SK-N-SH (cell line): ENCODE measurements around the gene GLS. TPM values are rescaled to one million over a fixed set of nuclear protein-coding genes. Genes with fewer than 3 reads are reported as not detected.

ENCODE experiments used
- CTCF ChIA-PET: fragments of 300-600, 350-600 bp; formaldehyde crosslinking; extraction: SDS; loops from one replicate; lab custom pipeline; 2021; lab: Yijun Ruan, JAX
- POLR2A ChIA-PET: fragments of 350-600 bp; sonication (Branson Sonifier 250); formaldehyde crosslinking; extraction: SDS; loops from one replicate; lab custom pipeline; 2020; ENCODE audit warnings: antibody characterized with exemption, inconsistent platforms; lab: Yijun Ruan, JAX
- DNase-seq: peaks from one replicate; pipeline ENCODE4 v3.0.0; 2012
- H2AFZ ChIP-seq: fragments of 200-600 bp; sonication (generic); 2 replicates; pipeline ENCODE4 v1.8.1; 2016; ENCODE audit warnings: antibody characterized with exemption, mild to moderate bottlenecking, low read depth
- H3F3A ChIP-seq: fragments of 200-600 bp; sonication (generic); replicated peaks from 2 replicates; pipeline ENCODE3; 2016; ENCODE audit warnings: antibody characterized with exemption, mild to moderate bottlenecking; ENCODE audit not compliant: insufficient read depth
- H3K27ac ChIP-seq, 2 experiments: fragments of 200-500 bp in 1 of 2; fragments of 200-600 bp in 1 of 2; sonication (Bioruptor generic) in 1 of 2; sonication (generic), shearing (Covaris generic) in 1 of 2; 2 replicates each; pipeline versions ENCODE4 v1.5.1 to v1.6.1; 2014 to 2016; ENCODE audit warnings: low read depth in 2 of 2, inconsistent platforms in 1 of 2, low read length in 1 of 2, mild to moderate bottlenecking in 1 of 2, mixed read lengths in 1 of 2
- H3K27me3 ChIP-seq: fragments of 200-600 bp; sonication (generic), shearing (Covaris generic); 2 replicates; pipeline ENCODE4 v1.6.1; 2016; ENCODE audit warnings: mixed run types; ENCODE audit not compliant: insufficient read depth
- H3K36me3 ChIP-seq, 2 experiments: fragments of 200-500 bp in 1 of 2; fragments of 200-600 bp in 1 of 2; sonication (Bioruptor generic) in 1 of 2; sonication (generic) in 1 of 2; replicated peaks in 1 of 2; 2 replicates each; pipeline versions ENCODE3 to v1.5.1; 2014 to 2016; ENCODE audit warnings: low read length in 1 of 2, mild to moderate bottlenecking in 1 of 2; ENCODE audit not compliant: insufficient read depth in 2 of 2, control insufficient read depth in 1 of 2
- H3K4me1 ChIP-seq, 2 experiments: fragments of 200-500 bp in 1 of 2; fragments of 200-600 bp in 1 of 2; sonication (Bioruptor generic) in 1 of 2; sonication (generic), shearing (Covaris generic) in 1 of 2; 2 replicates each; pipeline versions ENCODE4 v1.5.1 to v1.6.1; 2014 to 2016; ENCODE audit warnings: low read depth in 1 of 2, low read length in 1 of 2, mixed run types in 1 of 2; ENCODE audit not compliant: insufficient read depth in 2 of 2, control insufficient read depth in 1 of 2
- H3K4me2 ChIP-seq: fragments of 200-600 bp; sonication (generic), shearing (Covaris generic); 2 replicates; pipeline ENCODE4 v1.6.1; 2017; ENCODE audit warnings: mixed run types
- H3K4me3 ChIP-seq, 2 experiments: fragments of 200-500 bp in 1 of 2; fragments of 200-600 bp in 1 of 2; sonication (Bioruptor generic) in 1 of 2; sonication (generic), shearing (Covaris generic) in 1 of 2; 2 replicates each; pipeline versions ENCODE4 v1.5.1 to v1.8.1; 2014 to 2016; ENCODE audit warnings: low read depth in 2 of 2, inconsistent platforms in 1 of 2, low read length in 1 of 2, mild to moderate bottlenecking in 1 of 2, mixed read lengths in 1 of 2, moderate library complexity in 1 of 2
- H3K79me2 ChIP-seq: fragments of 200-600 bp; sonication (generic); 2 replicates; pipeline ENCODE4 v1.8.1; 2017; ENCODE audit warnings: mild to moderate bottlenecking; ENCODE audit not compliant: insufficient read depth
- H3K9ac ChIP-seq: fragments of 200-600 bp; sonication (generic); 2 replicates; pipeline ENCODE4 v1.6.1; 2017; ENCODE audit warnings: mixed run types
- H3K9me2 ChIP-seq: fragments of 200-600 bp; sonication (generic); 2 replicates; pipeline ENCODE4 v1.6.1; 2017; ENCODE audit warnings: mixed run types
- H3K9me3 ChIP-seq: fragments of 200-600 bp; sonication (generic); 2 replicates; pipeline ENCODE4 v1.6.1; 2017; ENCODE audit warnings: mixed run types, mild to moderate bottlenecking, moderate library complexity
- H4K20me1 ChIP-seq: fragments of 200-600 bp; sonication (generic); 2 replicates; pipeline ENCODE4 v1.6.1; 2017; ENCODE audit warnings: mild to moderate bottlenecking, mixed run types; ENCODE audit not compliant: insufficient read depth
- CHD2 ChIP-seq: fragments of 150-350 bp; IDR thresholded peaks from 2 replicates; pipeline ENCODE4 v1.6.1; 2018; ENCODE audit warnings: low read length; ENCODE audit not compliant: partially characterized antibody
- CTCF ChIP-seq: fragments of 200-600 bp; sonication (generic); IDR thresholded peaks from 2 replicates; pipeline ENCODE4 v1.6.1; 2017; ENCODE audit warnings: antibody characterized with exemption, mild to moderate bottlenecking, moderate library complexity
- ELF1 ChIP-seq: IDR thresholded peaks from 2 replicates; pipeline ENCODE4 v1.4.0; 2012
- EZH2phosphoT487 ChIP-seq: fragments of 200-600 bp; sonication (generic); IDR thresholded peaks from 2 replicates; pipeline ENCODE4 v1.6.1; 2017; ENCODE audit warnings: low read depth, mixed run types, mild to moderate bottlenecking, antibody characterized with exemption, moderate library complexity, borderline replicate concordance
- FOXJ3 ChIP-seq: sonication (generic); formaldehyde crosslinking; IDR thresholded peaks from 2 replicates; pipeline ENCODE4 v1.5.1; 2020; ENCODE audit warnings: mild to moderate bottlenecking, missing genetic modification reagents
- FOXM1 ChIP-seq: IDR thresholded peaks from 2 replicates; pipeline ENCODE4 v1.4.0; 2012; ENCODE audit warnings: low read depth, mild to moderate bottlenecking
- GABPA ChIP-seq: IDR thresholded peaks from 2 replicates; pipeline ENCODE4 v1.4.0; 2012; ENCODE audit warnings: low read depth, mild to moderate bottlenecking
- JUND ChIP-seq: IDR thresholded peaks from 2 replicates; pipeline ENCODE4 v1.4.0; 2012
- MEF2A ChIP-seq: IDR thresholded peaks from 2 replicates; pipeline ENCODE4 v1.4.0; 2012; ENCODE audit warnings: low read depth, borderline replicate concordance
- NFIC ChIP-seq: IDR thresholded peaks from 2 replicates; pipeline ENCODE4 v1.4.0; 2012; ENCODE audit warnings: borderline replicate concordance
- POLR2AphosphoS5 ChIP-seq: IDR thresholded peaks from 2 replicates; pipeline ENCODE4 v1.6.1; 2012; ENCODE audit warnings: low read depth, low read length
- RAD21 ChIP-seq: IDR thresholded peaks from 2 replicates; pipeline ENCODE4 v1.6.1; 2012; ENCODE audit warnings: mild to moderate bottlenecking, low read length
- RXRA ChIP-seq: IDR thresholded peaks from 2 replicates; pipeline ENCODE4 v1.4.0; 2012; ENCODE audit warnings: low read depth, mild to moderate bottlenecking, borderline replicate concordance
- SMC3 ChIP-seq: IDR thresholded peaks from 2 replicates; pipeline ENCODE4 v1.6.1; 2012; ENCODE audit warnings: low read depth, low read length, improper control_type of control experiment
- TAF1 ChIP-seq: IDR thresholded peaks from 2 replicates; pipeline ENCODE4 v1.6.1; 2012; ENCODE audit warnings: low read depth, mild to moderate bottlenecking, low read length, moderate library complexity, borderline replicate concordance
- TCF12 ChIP-seq: IDR thresholded peaks from 2 replicates; pipeline ENCODE4 v1.4.0; 2012
- TEAD4 ChIP-seq: IDR thresholded peaks from 2 replicates; pipeline ENCODE4 v1.4.0; 2012; ENCODE audit warnings: mild to moderate bottlenecking, borderline replicate concordance; ENCODE audit not compliant: insufficient read depth
- YY1 ChIP-seq: IDR thresholded peaks from 2 replicates; pipeline ENCODE4 v1.4.0; 2012; ENCODE audit warnings: low read depth, mild to moderate bottlenecking
- WGBS: methylation state at CpG from one replicate; pipeline ENCODE4 v1.1.6; 2017; ENCODE audit warnings: low lambda C conversion rate; 5-methylcytosine and 5-hydroxymethylcytosine counted together
- polyA plus RNA-seq, 3 experiments: library from polyadenylated mRNA; depleted of rRNA; stranded (reverse); fragments of >200 nt; gene quantifications; 2 replicates each; pipeline ENCODE4 v1.2.3, GENCODE V29; 2012
- TF ChIP-seq, protein P1 (sequence below): fragments of 150-350 bp; IDR thresholded peaks from 2 replicates; pipeline ENCODE4 v1.6.1; 2017; ENCODE audit warnings: antibody characterized with exemption, low read length, low read depth, borderline replicate concordance
- TF ChIP-seq, protein P2 (sequence below): fragments of 150-350 bp; IDR thresholded peaks from 2 replicates; pipeline ENCODE4 v1.6.1; 2016; ENCODE audit warnings: mild to moderate bottlenecking, low read depth, low read length
- TF ChIP-seq, protein P3 (sequence below): IDR thresholded peaks from 2 replicates; pipeline ENCODE4 v1.4.0; 2012; ENCODE audit warnings: low read depth, borderline replicate concordance
- TF ChIP-seq, protein P4 (sequence below): IDR thresholded peaks from 2 replicates; pipeline ENCODE4; 2012

The GLS gene
- polyA plus RNA-seq, 1 of the 3 experiments (the other 2 are of a cell fraction) = 37.2 TPM

GRCh38 chr2:190965580-190966222 lies 85.1 kb downstream of the GLS start:
- no peak overlapping the region for H3K9ac ChIP-seq
- no peak overlapping the region for H3K4me3 ChIP-seq
- CTCF ChIA-PET = interaction anchor here (0.7 kb wide), 2 partner anchors 13 to 15 kb away, joined by 3 to 4 read pairs; no protein-coding TSS in a partner anchor
- no peaks in the 10 kb centered on the region for H3K9me3 ChIP-seq
- H3K4me2 ChIP-seq = no peak overlapping the region
- H2AFZ ChIP-seq = no peak overlapping the region
- no peaks in the 10 kb centered on the region for H3K79me2 ChIP-seq
- H3F3A ChIP-seq = peaks cover 6% of the 10 kb centered on the region
- no peak overlapping the region for H3K27ac ChIP-seq
- POLR2A ChIA-PET = no interaction called here
- DNase-seq = no peak
- no peaks in the 10 kb centered on the region for H3K9me2 ChIP-seq
- no peaks in the 10 kb centered on the region for H3K4me1 ChIP-seq
- H3K36me3 ChIP-seq = peaks cover 71 to 84% of the 10 kb centered on the region in 2 experiments
- TF ChIP-seq RAD21 (no peak), FOXM1 (no peak), JUND (no peak), GABPA (no peak), POLR2AphosphoS5 (no peak), YY1 (no peak), TAF1 (no peak), CHD2 (no peak), NFIC (no peak), SMC3 (no peak), ELF1 (no peak), FOXJ3 (no peak), CTCF (no peak)
- TF ChIP-seq, protein P1, sequence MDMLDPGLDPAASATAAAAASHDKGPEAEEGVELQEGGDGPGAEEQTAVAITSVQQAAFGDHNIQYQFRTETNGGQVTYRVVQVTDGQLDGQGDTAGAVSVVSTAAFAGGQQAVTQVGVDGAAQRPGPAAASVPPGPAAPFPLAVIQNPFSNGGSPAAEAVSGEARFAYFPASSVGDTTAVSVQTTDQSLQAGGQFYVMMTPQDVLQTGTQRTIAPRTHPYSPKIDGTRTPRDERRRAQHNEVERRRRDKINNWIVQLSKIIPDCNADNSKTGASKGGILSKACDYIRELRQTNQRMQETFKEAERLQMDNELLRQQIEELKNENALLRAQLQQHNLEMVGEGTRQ = no peak
- TF ChIP-seq, protein P2, sequence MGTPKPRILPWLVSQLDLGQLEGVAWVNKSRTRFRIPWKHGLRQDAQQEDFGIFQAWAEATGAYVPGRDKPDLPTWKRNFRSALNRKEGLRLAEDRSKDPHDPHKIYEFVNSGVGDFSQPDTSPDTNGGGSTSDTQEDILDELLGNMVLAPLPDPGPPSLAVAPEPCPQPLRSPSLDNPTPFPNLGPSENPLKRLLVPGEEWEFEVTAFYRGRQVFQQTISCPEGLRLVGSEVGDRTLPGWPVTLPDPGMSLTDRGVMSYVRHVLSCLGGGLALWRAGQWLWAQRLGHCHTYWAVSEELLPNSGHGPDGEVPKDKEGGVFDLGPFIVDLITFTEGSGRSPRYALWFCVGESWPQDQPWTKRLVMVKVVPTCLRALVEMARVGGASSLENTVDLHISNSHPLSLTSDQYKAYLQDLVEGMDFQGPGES = no peak
- H3K27me3 ChIP-seq = no peaks in the 10 kb centered on the region
- 100% methylated on average over 2 of the region's 2 CpGs for WGBS
- H4K20me1 ChIP-seq = no peaks in the 10 kb centered on the region

DNA sequence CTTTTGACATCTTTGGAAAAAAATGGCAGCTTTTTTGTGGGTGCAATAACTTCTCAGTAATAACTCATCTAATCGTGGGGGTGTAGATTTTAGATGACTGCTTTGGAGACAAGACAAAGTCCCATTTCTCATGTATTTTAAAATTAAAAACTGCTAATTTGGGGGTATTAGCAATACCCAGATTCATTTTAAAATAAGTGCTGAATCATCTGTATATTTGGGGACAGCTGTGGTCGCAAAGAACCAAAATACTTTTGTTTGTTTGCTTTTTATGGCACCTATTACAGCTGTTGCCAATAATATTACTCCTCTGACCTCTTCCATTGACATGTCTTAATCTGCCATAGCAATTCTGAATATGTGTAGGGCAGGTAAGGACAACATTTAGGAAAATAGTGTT lies 87.9 kb downstream of the GLS start:
- DNase-seq = no peak
- Histone ChIP-seq H3F3A (no peaks in the 10 kb centered on the region), H3K9me3 (no peaks in the 10 kb centered on the region), H4K20me1 (no peaks in the 10 kb centered on the region), H3K4me3 (no peak overlapping the region), H3K36me3 (peaks cover 72 to 90% of the 10 kb centered on the region in 2 experiments), H3K27ac (no peak overlapping the region), H3K4me2 (no peak overlapping the region), H3K9ac (no peak overlapping the region), H3K4me1 (no peaks in the 10 kb centered on the region), H2AFZ (no peak overlapping the region), H3K79me2 (no peaks in the 10 kb centered on the region), H3K27me3 (no peaks in the 10 kb centered on the region), H3K9me2 (no peaks in the 10 kb centered on the region)
- 93% methylated on average over 2 of the region's 2 CpGs for WGBS
- CTCF ChIA-PET = no interaction called here
- POLR2A ChIA-PET = no interaction called here
- TF ChIP-seq MEF2A (no peak), EZH2phosphoT487 (no peak), SMC3 (no peak), GABPA (no peak), TEAD4 (no peak), JUND (no peak), YY1 (no peak), TCF12 (no peak), FOXM1 (no peak), RXRA (no peak), FOXJ3 (no peak)
- TF ChIP-seq, protein P3, sequence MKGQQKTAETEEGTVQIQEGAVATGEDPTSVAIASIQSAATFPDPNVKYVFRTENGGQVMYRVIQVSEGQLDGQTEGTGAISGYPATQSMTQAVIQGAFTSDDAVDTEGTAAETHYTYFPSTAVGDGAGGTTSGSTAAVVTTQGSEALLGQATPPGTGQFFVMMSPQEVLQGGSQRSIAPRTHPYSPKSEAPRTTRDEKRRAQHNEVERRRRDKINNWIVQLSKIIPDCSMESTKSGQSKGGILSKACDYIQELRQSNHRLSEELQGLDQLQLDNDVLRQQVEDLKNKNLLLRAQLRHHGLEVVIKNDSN = no peak
- TF ChIP-seq, protein P4, sequence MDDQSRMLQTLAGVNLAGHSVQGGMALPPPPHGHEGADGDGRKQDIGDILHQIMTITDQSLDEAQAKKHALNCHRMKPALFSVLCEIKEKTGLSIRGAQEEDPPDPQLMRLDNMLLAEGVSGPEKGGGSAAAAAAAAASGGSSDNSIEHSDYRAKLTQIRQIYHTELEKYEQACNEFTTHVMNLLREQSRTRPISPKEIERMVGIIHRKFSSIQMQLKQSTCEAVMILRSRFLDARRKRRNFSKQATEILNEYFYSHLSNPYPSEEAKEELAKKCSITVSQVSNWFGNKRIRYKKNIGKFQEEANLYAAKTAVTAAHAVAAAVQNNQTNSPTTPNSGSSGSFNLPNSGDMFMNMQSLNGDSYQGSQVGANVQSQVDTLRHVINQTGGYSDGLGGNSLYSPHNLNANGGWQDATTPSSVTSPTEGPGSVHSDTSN = no peak
- TF ChIP-seq, protein P2 = no peak
